ENCODE results near the gene ATP2C2.

- TF ChIP-seq POLR2A (IDR thresholded peaks at IDR 0.05; ENCODE audit: low read depth, low read length) = no peak
- TF ChIP-seq POU2F2 (IDR thresholded peaks at IDR 0.05; ENCODE audit: low read depth, low read length) = no peak
- no peak for TF ChIP-seq POLR2AphosphoS5 (IDR thresholded peaks at IDR 0.05; ENCODE audit: low read depth, low read length)
- no peak for TF ChIP-seq TAF1 (IDR thresholded peaks at IDR 0.05; ENCODE audit: low read depth, low read length)
- no peak for TF ChIP-seq SPI1 (IDR thresholded peaks at IDR 0.05; ENCODE audit: low read depth, low read length)
- TF ChIP-seq PAX5 (IDR thresholded peaks at IDR 0.05; ENCODE audit: insufficient read depth, low read length, severe bottlenecking) = no peak
These were observed 45.1 kb downstream of the ATP2C2 start for GRCh38 chr16:84413244-84414004.
